H1 (cell line): ENCODE measurements around the gene GMNN. TPM values are rescaled to one million over a fixed set of nuclear protein-coding genes. Genes with fewer than 3 reads are reported as not detected.

Experiments
- BACH1 ChIP-seq: IDR thresholded peaks from 2 replicates; pipeline ENCODE4 v1.6.1; 2012; ENCODE audit warnings: low read length, improper control_type of control experiment
- CBX5 ChIP-seq: fragments of 300-800, 300-1000 bp; sonication (generic); IDR thresholded peaks from 2 replicates; pipeline ENCODE4 v1.7.1; 2016; ENCODE audit warnings: antibody characterized with exemption, low read length, low read depth
- CHD7 ChIP-seq: fragments of 300-600 bp; sonication (generic); IDR thresholded peaks from 2 replicates; pipeline ENCODE4 v1.7.1; 2012; ENCODE audit warnings: low read length, moderate library complexity, mild to moderate bottlenecking, inconsistent platforms; ENCODE audit not compliant: insufficient replicate concordance
- EP300 ChIP-seq, 2 experiments: IDR thresholded peaks; 1 replicate in 1 of 2; 2 replicates in 1 of 2; pipeline ENCODE4 v1.6.1; 2011 to 2012; ENCODE audit warnings: low read depth in 2 of 2, low read length in 2 of 2, mild to moderate bottlenecking in 2 of 2, borderline replicate concordance in 1 of 2, inconsistent platforms in 1 of 2, moderate library complexity in 1 of 2
- NRF1 ChIP-seq: IDR thresholded peaks from 2 replicates; pipeline ENCODE4 v1.6.1; 2011; ENCODE audit warnings: mild to moderate bottlenecking, low read depth, low read length, improper control_type of control experiment
- RBBP5 ChIP-seq: IDR thresholded peaks from 2 replicates; pipeline ENCODE4 v1.7.1; 2012; ENCODE audit warnings: low read depth, mild to moderate bottlenecking, inconsistent platforms, low read length, moderate library complexity, borderline replicate concordance
- RFX5 ChIP-seq: IDR thresholded peaks from 2 replicates; pipeline ENCODE4 v1.6.1; 2011; ENCODE audit warnings: low read depth, low read length, improper control_type of control experiment, borderline replicate concordance
- SUZ12 ChIP-seq: fragments of 200-600 bp; sonication (generic); IDR thresholded peaks from 2 replicates; pipeline ENCODE4 v1.6.1; 2012; ENCODE audit warnings: mild to moderate bottlenecking, inconsistent platforms, low read length, moderate library complexity, mixed read lengths
- TCF12 ChIP-seq: IDR thresholded peaks from 2 replicates; pipeline ENCODE4 v1.6.1; 2011; ENCODE audit warnings: low read depth, mild to moderate bottlenecking, low read length
- polyA plus RNA-seq, 7 experiments: library from polyadenylated mRNA; depleted of rRNA in 3 of 7; stranded (reverse) in 5 of 7; unstranded in 2 of 7; fragments of >200 nt in 5 of 7; fragments of 200-250 nt in 2 of 7; gene quantifications; 1 replicate in 5 of 7; 2 replicates in 1 of 7; 4 replicates in 1 of 7; pipeline versions ENCODE4 v1.2.1 to v1.2.3, GENCODE V29; 2011 to 2013; ENCODE audit warnings: missing spikeins in 2 of 7, mixed read lengths in 2 of 7
- total RNA-seq: library from RNA; stranded (reverse); fragmentation: NEBNext Ultra II Directional; extraction: Animal tissue kit (Norgen Biotek cat#: 25700); gene quantifications from 2 replicates; pipeline ENCODE4 v1.2.1, GENCODE V29; 2021

The GMNN gene
- total and polyA plus RNA-seq, 2 of the 8 experiments (the other 6 are each of a cell fraction or from before 2014, with no cell fraction given), result 65.9 to 101 TPM

- TF ChIP-seq CBX5, result no peak
- no peak for TF ChIP-seq RBBP5
- TF ChIP-seq BACH1, result no peak
- TF ChIP-seq CHD7, result no peak
- TF ChIP-seq RFX5, result no peak
- no peak for TF ChIP-seq TCF12
- TF ChIP-seq NRF1, result no peak
- TF ChIP-seq EP300 (IDR thresholded peaks at IDR 0.05; ENCODE audit: borderline replicate concordance in 1 of 2, low read depth in 2 of 2, low read length in 2 of 2), result no peak
- TF ChIP-seq SUZ12, result no peak
These were observed 5.5 kb downstream of the GMNN start (continued) for GRCh38 chr6:24780206-24780605.
